Cardiac muscle cell (in vitro differentiated cells and primary cell): ENCODE data around the gene TMEM169. TPM values are rescaled to one million over a fixed set of nuclear protein-coding genes. Genes with fewer than 3 reads are reported as not detected.
"Not testable (repeated sequence)": the region's sequence is repeated elsewhere in the genome, so short reads cannot be mapped to it uniquely, and the experiment has no call there.

Experiments
- DNase-seq, 2 donors: peaks; one replicate each; pipeline versions ENCODE4 v3.0.0 to v3.0.0-alpha.2; 2010 to 2017; ENCODE audit warnings: low read depth in 1 of 2, low spot score in 1 of 2
- H3K27ac ChIP-seq: fragments of 200-600 bp; sonication (generic); 2 replicates; pipeline ENCODE4 v1.5.1; 2016
- H3K27me3 ChIP-seq: fragments of 200-600 bp; sonication (generic); 2 replicates; pipeline ENCODE4 v1.6.0; 2016; ENCODE audit warnings: control low read depth
- H3K36me3 ChIP-seq: fragments of 200-600 bp; sonication (generic); 2 replicates; pipeline ENCODE4 v1.5.1; 2016; ENCODE audit warnings: control low read depth
- H3K4me1 ChIP-seq: fragments of 200-600 bp; sonication (generic); 2 replicates; pipeline ENCODE4 v1.8.1; 2017; ENCODE audit warnings: low read depth, mild to moderate bottlenecking, mixed run types
- H3K4me3 ChIP-seq: fragments of 200-600 bp; sonication (generic); 2 replicates; pipeline ENCODE4 v1.5.1; 2016; ENCODE audit warnings: mild to moderate bottlenecking
- H3K9me3 ChIP-seq: fragments of 200-600 bp; sonication (generic); 2 replicates; pipeline ENCODE4 v1.5.1; 2017; ENCODE audit warnings: low read depth, mild to moderate bottlenecking, control low read depth
- polyA plus RNA-seq: library from polyadenylated mRNA; unstranded; fragments of >200 nt; fragmentation: Nextera tagmentation; extraction: Ambion mirVana; gene quantifications from 2 replicates; pipeline ENCODE4 v1.2.1, GENCODE V29; 2016
- total RNA-seq: library from RNA; depleted of rRNA; stranded (reverse); fragments of >200 nt; gene quantifications from 2 replicates; pipeline ENCODE4 v1.2.3, GENCODE V29; 2016
- TF ChIP-seq, protein P1 (sequence below): IDR thresholded peaks from 2 replicates; pipeline ENCODE4 v1.5.1; 2012; ENCODE audit warnings: low read depth, mild to moderate bottlenecking, low read length

The TMEM169 gene
- total and polyA plus RNA-seq, 2 experiments from 2014 or later, result 1.2 to 1.9 TPM

DNA sequence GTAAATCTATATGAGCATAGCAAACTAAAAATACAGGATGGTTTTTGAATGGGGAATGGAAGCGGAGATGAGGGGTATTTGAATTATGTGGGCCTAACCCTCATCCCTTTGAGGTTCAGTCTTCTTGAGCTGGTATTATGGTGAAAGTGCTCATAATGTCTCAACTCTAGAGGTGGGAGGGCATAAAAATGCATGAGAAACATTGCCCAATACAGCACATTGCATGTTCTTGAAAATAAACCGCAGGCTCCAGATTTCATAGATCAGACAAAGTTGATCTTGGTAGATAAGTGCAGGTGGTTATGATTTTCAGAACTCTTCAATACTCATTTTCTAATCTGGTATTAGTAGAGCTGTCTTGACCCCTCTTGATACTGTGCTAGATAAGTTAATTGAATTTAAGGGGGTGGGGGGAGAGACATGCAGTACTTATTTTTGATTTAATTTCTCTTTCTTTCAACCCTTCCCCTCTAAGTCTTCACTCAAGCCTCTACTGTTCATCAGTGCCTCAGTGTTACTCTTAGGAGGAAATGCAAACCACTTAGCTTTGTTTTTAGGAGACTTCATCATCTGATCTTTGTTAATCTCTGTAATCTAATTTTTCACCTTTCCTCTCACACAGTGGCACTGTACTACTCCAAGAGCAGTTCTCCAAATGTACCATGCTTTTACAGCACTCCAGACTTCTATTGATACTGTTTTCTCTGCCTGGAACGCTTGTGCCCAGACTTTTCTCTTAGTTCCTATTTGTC, 49.6 kb downstream of the TMEM169 start:
- Histone ChIP-seq H3K4me1 (no peaks in the 10 kb centered on the region), H3K4me3 (no peak overlapping the region), H3K9me3 (no peaks in the 10 kb centered on the region), H3K36me3 (peaks cover 70% of the 10 kb centered on the region), H3K27ac (no peak overlapping the region), H3K27me3 (no peaks in the 10 kb centered on the region)
- DNase-seq, result no peak
- TF ChIP-seq, protein P1, sequence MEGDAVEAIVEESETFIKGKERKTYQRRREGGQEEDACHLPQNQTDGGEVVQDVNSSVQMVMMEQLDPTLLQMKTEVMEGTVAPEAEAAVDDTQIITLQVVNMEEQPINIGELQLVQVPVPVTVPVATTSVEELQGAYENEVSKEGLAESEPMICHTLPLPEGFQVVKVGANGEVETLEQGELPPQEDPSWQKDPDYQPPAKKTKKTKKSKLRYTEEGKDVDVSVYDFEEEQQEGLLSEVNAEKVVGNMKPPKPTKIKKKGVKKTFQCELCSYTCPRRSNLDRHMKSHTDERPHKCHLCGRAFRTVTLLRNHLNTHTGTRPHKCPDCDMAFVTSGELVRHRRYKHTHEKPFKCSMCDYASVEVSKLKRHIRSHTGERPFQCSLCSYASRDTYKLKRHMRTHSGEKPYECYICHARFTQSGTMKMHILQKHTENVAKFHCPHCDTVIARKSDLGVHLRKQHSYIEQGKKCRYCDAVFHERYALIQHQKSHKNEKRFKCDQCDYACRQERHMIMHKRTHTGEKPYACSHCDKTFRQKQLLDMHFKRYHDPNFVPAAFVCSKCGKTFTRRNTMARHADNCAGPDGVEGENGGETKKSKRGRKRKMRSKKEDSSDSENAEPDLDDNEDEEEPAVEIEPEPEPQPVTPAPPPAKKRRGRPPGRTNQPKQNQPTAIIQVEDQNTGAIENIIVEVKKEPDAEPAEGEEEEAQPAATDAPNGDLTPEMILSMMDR, result no peak

DNA sequence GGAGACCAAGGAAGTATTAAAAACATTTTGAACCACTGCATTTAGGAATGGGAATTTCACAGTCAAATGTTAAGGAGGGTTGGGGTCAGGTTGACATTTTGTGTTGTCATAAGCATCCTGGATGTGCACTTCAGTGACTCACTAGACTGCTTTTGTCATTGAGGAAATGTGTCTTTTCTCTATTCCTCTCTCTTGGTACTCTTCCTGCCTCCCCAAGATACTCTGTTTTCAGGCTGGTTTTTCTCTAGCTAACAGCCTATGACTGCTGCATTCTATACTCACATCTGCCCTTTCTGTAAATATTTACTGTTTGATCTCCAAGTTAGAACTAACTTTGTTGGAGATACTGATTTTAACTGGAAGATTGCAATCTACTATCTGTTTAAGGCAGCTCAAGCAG, 50.9 kb downstream of the TMEM169 start:
- no peak overlapping the region for H3K4me3 ChIP-seq
- no peaks in the 10 kb centered on the region for H3K27me3 ChIP-seq
- no peaks in the 10 kb centered on the region for H3K9me3 ChIP-seq
- TF ChIP-seq, protein P1, result no peak
- H3K4me1 ChIP-seq, result no peaks in the 10 kb centered on the region
- DNase-seq, result no peak
- H3K36me3 ChIP-seq, result peaks cover 72% of the 10 kb centered on the region
- no peak overlapping the region for H3K27ac ChIP-seq

DNA sequence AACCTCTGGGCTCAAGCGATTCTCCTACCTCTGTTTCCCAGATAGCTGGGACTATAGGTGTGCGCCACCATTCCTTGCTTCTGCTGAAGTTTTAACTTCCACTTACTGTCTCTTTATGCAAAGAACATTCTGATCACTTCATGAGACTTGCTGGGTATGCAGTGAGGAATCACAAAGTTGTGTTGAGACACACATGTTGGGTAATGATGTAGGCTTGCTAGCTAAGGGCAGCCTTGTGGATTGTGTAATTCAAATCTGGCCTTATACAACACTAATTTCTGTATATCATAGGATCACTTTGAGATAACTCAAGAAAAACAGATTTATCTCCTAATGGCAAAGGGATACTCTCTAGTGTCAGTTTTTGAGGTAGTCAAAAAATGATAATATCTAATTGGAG, 51.7 kb downstream of the TMEM169 start:
- H3K27ac ChIP-seq, result no peak overlapping the region

DNA sequence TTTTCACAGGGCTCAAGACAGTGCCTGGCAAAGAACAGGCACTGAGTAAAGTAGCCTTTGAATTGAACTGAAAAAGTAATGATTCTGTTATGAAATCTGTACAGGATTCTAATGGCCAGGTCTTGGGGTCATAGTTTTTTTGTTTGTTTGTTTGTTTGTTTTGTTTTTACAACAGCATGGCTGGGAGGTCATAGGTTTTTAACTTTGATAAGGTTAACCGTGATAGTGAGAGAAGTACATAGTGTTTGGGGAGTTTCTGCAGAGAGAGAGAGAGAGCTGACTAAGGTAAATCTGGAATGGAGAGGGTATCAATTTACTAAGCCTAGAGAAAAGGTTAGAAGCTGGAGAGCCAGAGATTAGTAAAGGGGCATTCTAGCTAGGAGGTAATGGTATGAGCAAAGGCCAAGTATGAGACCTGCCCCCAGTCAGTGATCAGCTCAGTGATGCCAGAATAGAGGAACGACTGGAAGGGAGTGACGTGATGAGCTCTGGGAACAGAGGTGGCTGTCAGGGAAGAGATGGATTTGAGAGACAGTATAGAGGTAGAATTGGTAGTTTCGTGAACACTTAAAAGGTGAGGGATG, 53.3 kb downstream of the TMEM169 start:
- Histone ChIP-seq H3K4me1 (no peaks in the 10 kb centered on the region), H3K27me3 (no peaks in the 10 kb centered on the region), H3K27ac (peak overlapping the region; percentile 18), H3K9me3 (no peaks in the 10 kb centered on the region), H3K4me3 (no peak overlapping the region), H3K36me3 (peaks cover 78% of the 10 kb centered on the region)
- TF ChIP-seq, protein P1, result no peak
- DNase-seq, result no peak

More for the DNA sequence above, 51.7 kb downstream of the TMEM169 start:
- H3K4me3 ChIP-seq, result no peak overlapping the region
- no peaks in the 10 kb centered on the region for H3K9me3 ChIP-seq
- DNase-seq, result peak in 1 of 2 donors; percentile 49
- peaks cover 72% of the 10 kb centered on the region for H3K36me3 ChIP-seq
- no peaks in the 10 kb centered on the region for H3K4me1 ChIP-seq
- TF ChIP-seq, protein P1, result no peak
- H3K27me3 ChIP-seq, result no peaks in the 10 kb centered on the region

DNA sequence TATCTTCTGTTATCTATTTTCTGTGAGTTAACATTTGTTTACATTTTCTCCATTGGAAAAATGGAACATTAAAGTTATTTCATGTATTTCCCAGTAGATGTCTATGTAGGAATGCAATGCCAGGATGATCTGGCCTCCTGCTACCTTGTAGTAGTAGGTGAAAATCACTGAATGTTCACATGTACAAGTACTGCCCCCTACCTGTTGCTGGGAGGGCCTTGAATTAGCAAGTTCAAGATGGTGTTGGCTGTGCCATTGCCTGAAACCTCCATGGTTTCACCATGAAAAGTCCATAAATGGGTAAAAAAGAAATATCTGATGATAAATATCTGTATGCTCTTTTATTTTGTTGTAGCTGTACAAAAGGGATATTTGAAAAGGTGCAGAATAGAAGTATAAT, 58.2 kb downstream of the TMEM169 start:
- Histone ChIP-seq H3K36me3 (peaks cover 72% of the 10 kb centered on the region), H3K4me3 (no peak overlapping the region), H3K27ac (peak overlapping the region; percentile 8), H3K27me3 (no peaks in the 10 kb centered on the region), H3K4me1 (no peaks in the 10 kb centered on the region), H3K9me3 (no peaks in the 10 kb centered on the region)
- TF ChIP-seq, protein P1, result no peak
- peak in 1 of 2 donors; percentile 30 for DNase-seq

DNA sequence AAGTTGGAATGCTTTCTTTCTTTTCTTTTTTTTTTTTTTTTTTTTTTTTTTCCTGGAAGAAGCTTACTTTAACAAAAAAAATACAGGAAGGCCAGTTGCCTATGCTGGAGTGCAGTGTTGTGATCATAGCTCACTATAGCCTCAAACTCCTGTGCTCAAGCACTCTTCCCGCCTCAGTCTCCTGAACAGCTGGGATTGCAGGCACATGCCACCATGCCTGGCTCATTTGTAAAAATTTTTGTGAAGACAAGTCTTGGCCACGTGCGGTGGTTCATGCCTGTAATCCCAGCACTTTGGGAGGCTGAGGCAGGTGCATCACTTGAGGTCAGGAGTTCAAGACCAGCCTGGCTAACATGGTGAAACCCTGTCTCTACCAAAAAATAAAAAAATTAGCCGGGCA, 59.8 kb downstream of the TMEM169 start:
- not testable (repeated sequence) for H3K9me3 ChIP-seq, H3K27ac ChIP-seq, H3K4me3 ChIP-seq, H3K27me3 ChIP-seq, DNase-seq, H3K4me1 ChIP-seq
- H3K36me3 ChIP-seq, result peaks cover 72% of the 10 kb centered on the region
